ENCODE data around the gene ALOX15B. TPM values are rescaled to one million over a fixed set of nuclear protein-coding genes. Genes with fewer than 3 reads are reported as not detected.

The ALOX15B gene
- polyA plus RNA-seq, 1 donor from 2014 or later: not detected

- H3K9me2 ChIP-seq (ENCODE audit: insufficient read depth, low read length): no peaks in the 10 kb centered on the region
- no peaks in the 10 kb centered on the region for H3K79me2 ChIP-seq (replicated peaks; ENCODE audit: insufficient read depth, low read length)
- H3K4me3 ChIP-seq (ENCODE audit: low read length): peak overlapping the region; percentile 68
- H3K9ac ChIP-seq (ENCODE audit: low read length): peak overlapping the region; percentile 62
- TF ChIP-seq, protein P1, sequence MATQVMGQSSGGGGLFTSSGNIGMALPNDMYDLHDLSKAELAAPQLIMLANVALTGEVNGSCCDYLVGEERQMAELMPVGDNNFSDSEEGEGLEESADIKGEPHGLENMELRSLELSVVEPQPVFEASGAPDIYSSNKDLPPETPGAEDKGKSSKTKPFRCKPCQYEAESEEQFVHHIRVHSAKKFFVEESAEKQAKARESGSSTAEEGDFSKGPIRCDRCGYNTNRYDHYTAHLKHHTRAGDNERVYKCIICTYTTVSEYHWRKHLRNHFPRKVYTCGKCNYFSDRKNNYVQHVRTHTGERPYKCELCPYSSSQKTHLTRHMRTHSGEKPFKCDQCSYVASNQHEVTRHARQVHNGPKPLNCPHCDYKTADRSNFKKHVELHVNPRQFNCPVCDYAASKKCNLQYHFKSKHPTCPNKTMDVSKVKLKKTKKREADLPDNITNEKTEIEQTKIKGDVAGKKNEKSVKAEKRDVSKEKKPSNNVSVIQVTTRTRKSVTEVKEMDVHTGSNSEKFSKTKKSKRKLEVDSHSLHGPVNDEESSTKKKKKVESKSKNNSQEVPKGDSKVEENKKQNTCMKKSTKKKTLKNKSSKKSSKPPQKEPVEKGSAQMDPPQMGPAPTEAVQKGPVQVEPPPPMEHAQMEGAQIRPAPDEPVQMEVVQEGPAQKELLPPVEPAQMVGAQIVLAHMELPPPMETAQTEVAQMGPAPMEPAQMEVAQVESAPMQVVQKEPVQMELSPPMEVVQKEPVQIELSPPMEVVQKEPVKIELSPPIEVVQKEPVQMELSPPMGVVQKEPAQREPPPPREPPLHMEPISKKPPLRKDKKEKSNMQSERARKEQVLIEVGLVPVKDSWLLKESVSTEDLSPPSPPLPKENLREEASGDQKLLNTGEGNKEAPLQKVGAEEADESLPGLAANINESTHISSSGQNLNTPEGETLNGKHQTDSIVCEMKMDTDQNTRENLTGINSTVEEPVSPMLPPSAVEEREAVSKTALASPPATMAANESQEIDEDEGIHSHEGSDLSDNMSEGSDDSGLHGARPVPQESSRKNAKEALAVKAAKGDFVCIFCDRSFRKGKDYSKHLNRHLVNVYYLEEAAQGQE (IDR thresholded peaks at IDR 0.05; ENCODE audit: borderline replicate concordance): no peak
- TF ChIP-seq RAD21 (conservative IDR thresholded peaks at IDR 0.05): peak; percentile 67
- TF ChIP-seq POLR2AphosphoS5 (IDR thresholded peaks at IDR 0.05): peak; percentile 27
- peak; percentile 82 for TF ChIP-seq SMC3 (conservative IDR thresholded peaks at IDR 0.05; ENCODE audit: poor library complexity)
- no peak for TF ChIP-seq EP300 (conservative IDR thresholded peaks at IDR 0.05; ENCODE audit: poor library complexity, severe bottlenecking)
- TF ChIP-seq MXI1 (conservative IDR thresholded peaks at IDR 0.05; ENCODE audit: poor library complexity, severe bottlenecking): peak; percentile 40
- TF ChIP-seq EZH2 (IDR thresholded peaks at IDR 0.05; ENCODE audit: borderline replicate concordance, insufficient read depth, low read length, poor library complexity, severe bottlenecking): no peak
- TF ChIP-seq, protein P2, sequence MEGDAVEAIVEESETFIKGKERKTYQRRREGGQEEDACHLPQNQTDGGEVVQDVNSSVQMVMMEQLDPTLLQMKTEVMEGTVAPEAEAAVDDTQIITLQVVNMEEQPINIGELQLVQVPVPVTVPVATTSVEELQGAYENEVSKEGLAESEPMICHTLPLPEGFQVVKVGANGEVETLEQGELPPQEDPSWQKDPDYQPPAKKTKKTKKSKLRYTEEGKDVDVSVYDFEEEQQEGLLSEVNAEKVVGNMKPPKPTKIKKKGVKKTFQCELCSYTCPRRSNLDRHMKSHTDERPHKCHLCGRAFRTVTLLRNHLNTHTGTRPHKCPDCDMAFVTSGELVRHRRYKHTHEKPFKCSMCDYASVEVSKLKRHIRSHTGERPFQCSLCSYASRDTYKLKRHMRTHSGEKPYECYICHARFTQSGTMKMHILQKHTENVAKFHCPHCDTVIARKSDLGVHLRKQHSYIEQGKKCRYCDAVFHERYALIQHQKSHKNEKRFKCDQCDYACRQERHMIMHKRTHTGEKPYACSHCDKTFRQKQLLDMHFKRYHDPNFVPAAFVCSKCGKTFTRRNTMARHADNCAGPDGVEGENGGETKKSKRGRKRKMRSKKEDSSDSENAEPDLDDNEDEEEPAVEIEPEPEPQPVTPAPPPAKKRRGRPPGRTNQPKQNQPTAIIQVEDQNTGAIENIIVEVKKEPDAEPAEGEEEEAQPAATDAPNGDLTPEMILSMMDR (IDR thresholded peaks at IDR 0.05; ENCODE audit: poor library complexity, severe bottlenecking): peak; percentile 91
- no peak for TF ChIP-seq TAF1 (IDR thresholded peaks at IDR 0.05; ENCODE audit: low read depth)
- no peak overlapping the region for H3K4me2 ChIP-seq (ENCODE audit: low read length)
- no peaks in the 10 kb centered on the region for H3K36me3 ChIP-seq (ENCODE audit: insufficient read depth, low read length)
- H3K27me3 ChIP-seq (ENCODE audit: insufficient read depth, low read depth, low read length): no peaks in the 10 kb centered on the region
- no peak overlapping the region for H2AFZ ChIP-seq (ENCODE audit: low read depth, low read length)
- no peaks in the 10 kb centered on the region for H3F3A ChIP-seq (ENCODE audit: insufficient read depth, low read length, poor library complexity, severe bottlenecking)
- no peak overlapping the region for H3K27ac ChIP-seq (ENCODE audit: low read length)
- no peaks in the 10 kb centered on the region for H3K9me3 ChIP-seq (ENCODE audit: low read length)
- H4K20me1 ChIP-seq (ENCODE audit: insufficient read depth): no peaks in the 10 kb centered on the region
These were observed 48.8 kb upstream of the ALOX15B start for GRCh38 chr17:7989781-7990655.

DNA sequence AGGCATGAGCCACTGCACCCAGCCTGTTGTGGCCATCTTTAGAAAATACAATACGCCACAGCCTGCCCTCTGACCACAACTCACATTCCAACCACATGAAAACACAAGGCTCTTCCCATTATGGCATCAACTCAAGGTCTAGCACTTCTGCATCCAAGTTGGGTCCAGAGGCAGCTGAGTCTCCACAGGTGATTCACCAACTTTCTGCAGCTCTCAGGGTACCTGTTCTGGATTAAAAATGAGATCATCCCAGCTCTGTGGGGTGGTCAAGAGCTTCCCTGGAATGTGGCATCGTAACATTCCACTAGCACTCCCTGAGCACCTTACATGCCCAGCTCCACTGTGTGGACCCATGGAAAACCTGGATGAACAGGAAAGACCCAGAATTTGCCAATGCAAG lies 46.3 kb upstream of the ALOX15B start:
- Histone ChIP-seq H4K20me1 (ENCODE audit: insufficient read depth) (no peaks in the 10 kb centered on the region), H3K9me2 (ENCODE audit: insufficient read depth, low read length) (no peaks in the 10 kb centered on the region), H3K79me2 (replicated peaks; ENCODE audit: insufficient read depth, low read length) (no peaks in the 10 kb centered on the region), H3K4me3 (ENCODE audit: low read length) (no peak overlapping the region), H3K27me3 (ENCODE audit: insufficient read depth, low read depth, low read length) (no peaks in the 10 kb centered on the region), H2AFZ (ENCODE audit: low read depth, low read length) (no peak overlapping the region), H3K36me3 (ENCODE audit: insufficient read depth, low read length) (no peaks in the 10 kb centered on the region), H3K9me3 (ENCODE audit: low read length) (no peaks in the 10 kb centered on the region), H3K27ac (ENCODE audit: low read length) (no peak overlapping the region), H3K9ac (ENCODE audit: low read length) (no peak overlapping the region), H3F3A (ENCODE audit: insufficient read depth, low read length, poor library complexity, severe bottlenecking) (no peaks in the 10 kb centered on the region), H3K4me2 (ENCODE audit: low read length) (no peak overlapping the region)
- TF ChIP-seq MXI1 (conservative IDR thresholded peaks at IDR 0.05; ENCODE audit: poor library complexity, severe bottlenecking) (no peak), POLR2AphosphoS5 (IDR thresholded peaks at IDR 0.05) (no peak), EZH2 (IDR thresholded peaks at IDR 0.05; ENCODE audit: borderline replicate concordance, insufficient read depth, low read length, poor library complexity, severe bottlenecking) (no peak), EP300 (conservative IDR thresholded peaks at IDR 0.05; ENCODE audit: poor library complexity, severe bottlenecking) (no peak), RAD21 (conservative IDR thresholded peaks at IDR 0.05) (no peak), SMC3 (conservative IDR thresholded peaks at IDR 0.05; ENCODE audit: poor library complexity) (no peak), TAF1 (IDR thresholded peaks at IDR 0.05; ENCODE audit: low read depth) (no peak)
- TF ChIP-seq, protein P2 (IDR thresholded peaks at IDR 0.05; ENCODE audit: poor library complexity, severe bottlenecking): no peak
- TF ChIP-seq, protein P1 (IDR thresholded peaks at IDR 0.05; ENCODE audit: borderline replicate concordance): no peak

Measured in neural cell (in vitro differentiated cells).